HG03108 (cell line): ENCODE data around the gene SLC36A2.
"Not testable (repeated sequence)": the region's sequence is repeated elsewhere in the genome, so short reads cannot be mapped to it uniquely, and the experiment has no call there.

Source experiments
- ATAC-seq: cut with Tn5 transposase; IDR thresholded peaks from one replicate; pipeline ENCODE4 v1.9.1; 2021; ENCODE audit warnings: moderate library complexity; ENCODE audit not compliant: unreplicated experiment

Gene SLC36A2

DNA sequence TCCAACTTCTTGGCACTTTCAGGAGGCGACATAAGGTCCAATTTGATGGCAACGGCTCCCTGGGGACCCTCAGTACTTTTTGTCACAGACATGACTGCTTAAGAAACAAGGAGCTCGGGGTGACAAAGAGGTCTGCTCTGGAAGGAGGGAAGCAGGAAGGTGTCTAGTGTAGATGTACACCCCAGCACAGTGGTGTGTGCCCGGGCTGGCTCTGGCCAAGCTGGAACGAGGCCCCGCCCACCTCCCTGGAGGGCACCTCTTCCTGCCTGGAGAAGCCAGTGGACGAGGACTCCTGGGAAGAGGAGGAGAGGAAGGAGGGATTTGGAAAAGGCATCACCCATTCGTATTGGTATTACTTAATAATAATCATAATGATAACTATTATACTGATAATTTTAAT is at the start of gene SLC36A2:
SLC36A2 (minus strand) TSS at position 191 of the 400 bp plus-strand sequence; CDS start at position 92, 99 bp downstream.
- ATAC-seq: no peak

DNA sequence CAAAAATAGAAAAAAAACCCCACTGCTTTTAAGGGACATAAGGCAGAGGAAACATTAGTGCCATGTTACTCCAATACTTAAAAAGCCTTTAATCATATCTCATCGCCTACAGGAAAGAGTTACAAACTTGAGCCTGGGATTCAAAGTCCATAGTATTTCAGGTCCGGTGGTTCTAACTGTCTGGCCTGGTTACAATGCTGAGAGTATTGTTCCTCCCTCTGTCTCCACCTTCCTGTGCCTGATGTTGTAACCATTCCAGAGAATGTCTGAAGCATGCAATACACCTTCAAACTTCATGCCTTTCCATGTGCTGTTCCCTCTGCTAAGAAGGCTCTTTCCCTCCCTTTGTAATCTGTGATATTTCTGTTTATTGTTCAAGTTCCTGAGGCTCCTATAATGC is 41.6 kb upstream of the SLC36A2 start:
- no peak for ATAC-seq

DNA sequence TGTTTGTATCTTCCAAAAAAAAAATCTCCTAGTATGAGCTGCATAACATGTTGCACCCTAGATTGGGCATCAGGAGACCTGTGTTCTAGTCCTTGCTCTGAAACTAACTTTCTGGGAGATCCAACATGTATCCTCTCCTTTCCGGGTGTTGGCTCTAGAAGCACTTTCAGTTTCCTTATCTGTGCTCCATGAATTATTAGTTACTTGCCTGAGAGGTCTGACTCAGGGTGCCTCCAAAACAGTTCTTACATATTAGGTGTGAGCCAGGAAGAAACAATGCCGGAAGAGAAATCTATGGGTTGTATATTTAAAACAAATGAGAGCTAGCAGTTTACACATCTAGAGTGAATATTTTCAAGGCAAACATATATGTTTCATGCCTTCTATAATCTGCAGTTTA is 36.7 kb upstream of the SLC36A2 start:
- no peak for ATAC-seq

- ATAC-seq: no peak
Measured at GRCh38 chr5:151383011-151383410, 35.7 kb upstream of the SLC36A2 start.

DNA sequence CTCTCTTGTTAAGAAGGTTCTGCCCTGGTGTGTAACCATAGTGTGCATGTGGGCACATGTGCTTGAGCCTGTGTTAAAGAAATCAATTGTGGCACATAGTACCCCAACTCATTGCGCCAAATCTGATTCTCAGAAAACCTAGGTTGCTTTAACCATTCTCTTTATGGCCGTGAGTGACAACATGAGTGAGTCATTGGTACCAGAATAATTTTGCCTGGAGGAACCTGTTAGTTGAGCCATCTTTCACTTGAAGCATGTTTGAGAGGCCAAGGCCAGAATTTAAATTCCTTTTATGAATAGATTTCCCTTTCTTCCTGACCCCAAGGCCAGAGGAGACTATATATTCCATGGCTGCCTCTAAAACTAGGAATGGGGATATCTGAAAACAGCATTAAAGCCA is 35.2 kb upstream of the SLC36A2 start:
- no peak for ATAC-seq

DNA sequence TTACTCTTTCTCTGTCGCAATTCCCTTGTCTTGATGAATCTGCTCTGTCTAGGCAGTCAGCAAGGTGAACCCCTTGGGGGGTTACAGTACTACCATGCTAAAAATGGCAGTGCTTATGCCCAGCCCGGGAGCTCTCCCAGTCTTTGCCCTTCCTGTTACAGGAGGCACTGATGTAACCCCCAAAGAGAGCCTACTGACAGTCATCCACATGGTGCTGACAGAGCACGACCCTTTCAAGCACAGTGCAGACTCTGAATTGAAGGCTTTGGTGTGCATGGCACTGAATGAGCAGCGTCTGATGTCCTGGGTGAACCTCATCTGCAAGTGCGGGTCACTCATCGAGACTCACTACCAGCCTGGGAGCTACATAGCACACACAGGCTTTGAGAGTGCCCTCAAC is 34.5 kb upstream of the SLC36A2 start:
- no peak for ATAC-seq

GRCh38 chr5:151378616-151379015 is 31.3 kb upstream of the SLC36A2 start:
- ATAC-seq: no peak

DNA sequence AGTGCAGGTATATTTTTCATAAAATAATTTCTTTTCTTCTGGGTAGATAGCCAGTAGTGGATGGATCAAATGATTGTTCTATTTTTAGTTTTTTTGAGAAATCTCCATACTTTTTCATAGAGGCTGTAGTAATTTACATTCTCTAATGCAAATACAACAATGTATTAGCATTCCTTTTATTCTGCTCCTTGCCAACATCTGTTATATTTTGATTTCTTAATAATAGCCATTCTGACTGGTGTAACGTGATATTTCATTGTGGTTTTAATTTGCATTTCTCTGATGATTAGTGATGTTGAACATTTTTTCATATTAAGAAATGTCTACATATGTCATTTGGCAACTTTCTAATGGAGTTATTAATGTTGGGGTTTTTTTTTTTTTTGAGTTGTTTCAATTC is 27.2 kb upstream of the SLC36A2 start:
- no peak for ATAC-seq

- not testable (repeated sequence) for ATAC-seq
Measured at GRCh38 chr5:151367038-151367437, 19.7 kb upstream of the SLC36A2 start.

DNA sequence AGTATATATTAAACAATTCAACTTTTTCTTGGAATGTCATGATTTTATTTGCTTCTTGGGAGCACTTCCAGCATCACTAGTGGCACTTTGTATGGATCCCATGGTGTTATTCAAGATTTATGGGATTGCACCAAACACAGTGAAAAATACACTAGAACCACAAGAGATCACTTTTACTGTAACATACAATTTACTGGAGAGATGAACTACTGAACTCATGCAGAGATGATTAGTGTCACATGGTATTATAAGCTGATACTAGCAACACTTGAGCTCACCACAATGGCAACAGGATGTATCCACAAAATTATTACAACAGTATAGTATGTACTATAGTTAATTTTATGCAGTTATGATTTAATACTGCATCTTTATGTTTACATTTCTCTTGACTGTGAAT is 16.3 kb upstream of the SLC36A2 start:
- no peak for ATAC-seq

DNA sequence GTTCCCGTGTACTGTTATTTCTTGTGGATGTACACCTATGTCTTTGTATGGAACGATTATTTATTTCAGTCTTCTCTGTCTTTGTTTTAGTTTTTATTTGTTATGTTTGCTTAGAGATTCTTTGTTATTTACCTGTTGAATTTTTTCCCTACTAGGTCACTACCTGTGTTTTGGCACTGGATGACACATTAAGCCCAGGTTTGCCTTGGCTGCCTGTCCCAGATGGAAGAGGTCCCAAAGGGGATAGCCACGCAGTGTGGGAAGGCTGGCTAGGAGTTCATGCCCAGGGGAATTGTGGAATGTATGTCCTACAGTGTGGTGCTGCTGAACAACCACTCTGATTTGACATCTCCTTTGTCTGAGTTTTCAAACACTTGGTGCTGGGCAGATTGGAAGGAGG is 15.6 kb upstream of the SLC36A2 start:
- no peak for ATAC-seq

DNA sequence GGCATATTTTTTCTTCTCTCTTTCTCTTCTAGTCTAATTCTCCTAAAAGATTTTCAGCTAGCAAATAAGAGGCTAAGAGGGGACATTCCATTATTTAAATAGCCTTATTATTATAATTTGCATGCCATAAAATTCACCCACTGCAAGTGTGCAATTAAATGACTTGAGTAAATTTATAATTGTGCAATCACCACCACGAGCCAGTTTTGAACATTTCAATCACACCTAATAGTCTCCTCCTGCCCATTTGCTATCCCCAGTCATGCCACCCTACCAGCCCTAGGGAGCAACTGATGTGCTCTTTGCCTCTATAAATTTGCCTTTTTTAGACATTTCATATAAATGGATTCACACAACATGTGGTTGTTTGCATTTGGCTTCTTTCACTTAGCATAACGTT is 12.0 kb upstream of the SLC36A2 start:
- ATAC-seq: no peak

DNA sequence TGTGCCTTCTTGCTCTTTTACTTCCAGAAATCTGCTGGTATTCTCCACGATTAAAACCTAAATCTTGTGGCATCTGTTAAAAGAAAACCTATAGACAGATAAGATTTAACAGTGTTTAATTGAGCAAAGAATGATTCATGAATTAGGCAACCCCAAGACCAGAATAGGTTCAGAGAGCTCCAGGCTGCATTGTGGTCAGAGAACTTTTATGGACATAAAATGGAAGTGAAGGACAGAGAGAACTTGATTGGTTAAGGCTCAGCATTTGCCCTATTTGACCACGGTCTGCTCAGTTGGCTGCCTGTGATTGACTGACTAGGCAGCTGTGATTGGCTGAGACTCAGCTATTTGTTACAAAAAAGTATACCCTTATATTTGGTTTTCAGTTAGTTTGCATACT is 10.4 kb upstream of the SLC36A2 start:
- ATAC-seq: no peak

GRCh38 chr5:151357097-151357496 is 9.7 kb upstream of the SLC36A2 start:
- ATAC-seq: no peak

GRCh38 chr5:151351671-151352070 is 4.3 kb upstream of the SLC36A2 start:
- ATAC-seq: no peak

GRCh38 chr5:151348789-151349188 is 1.4 kb upstream of the SLC36A2 start:
- no peak for ATAC-seq

DNA sequence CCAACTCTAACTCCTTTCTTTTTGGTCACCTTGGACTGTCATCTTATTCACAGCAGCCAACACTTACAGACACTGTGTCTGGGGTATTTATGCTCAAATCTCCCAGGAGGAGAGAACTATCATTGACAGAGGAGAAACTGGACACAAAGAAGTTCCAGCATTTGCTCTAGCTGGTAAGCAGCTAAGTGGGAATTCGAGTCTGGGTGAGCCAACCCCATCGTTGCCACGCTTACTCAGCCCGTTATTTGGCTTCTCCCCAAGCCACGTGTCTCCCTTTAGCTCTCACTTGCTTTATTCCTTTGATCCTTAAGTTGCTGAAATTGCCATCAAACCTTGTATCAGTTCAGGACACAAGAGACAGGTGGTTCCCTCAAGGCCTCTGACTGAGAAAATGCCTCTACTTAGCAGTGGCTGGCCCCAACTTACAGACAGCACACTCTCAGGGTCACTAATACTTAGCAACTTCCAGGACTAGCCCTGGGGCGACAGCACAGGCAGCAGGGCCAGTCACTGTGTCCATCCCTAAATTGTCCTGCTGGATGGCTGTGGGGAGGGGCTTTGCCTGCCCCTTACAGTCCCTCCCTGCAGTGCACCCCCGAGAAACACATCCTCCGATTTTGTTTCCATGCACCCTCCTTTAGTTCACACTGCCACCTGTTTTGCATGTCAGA is 1.4 kb downstream of the SLC36A2 start:
- no peak for ATAC-seq

GRCh38 chr5:151345187-151345807 is 2.1 kb downstream of the SLC36A2 start:
- ATAC-seq: no peak

- no peak for ATAC-seq
Measured at GRCh38 chr5:151344088-151344487, 3.3 kb downstream of the SLC36A2 start.

DNA sequence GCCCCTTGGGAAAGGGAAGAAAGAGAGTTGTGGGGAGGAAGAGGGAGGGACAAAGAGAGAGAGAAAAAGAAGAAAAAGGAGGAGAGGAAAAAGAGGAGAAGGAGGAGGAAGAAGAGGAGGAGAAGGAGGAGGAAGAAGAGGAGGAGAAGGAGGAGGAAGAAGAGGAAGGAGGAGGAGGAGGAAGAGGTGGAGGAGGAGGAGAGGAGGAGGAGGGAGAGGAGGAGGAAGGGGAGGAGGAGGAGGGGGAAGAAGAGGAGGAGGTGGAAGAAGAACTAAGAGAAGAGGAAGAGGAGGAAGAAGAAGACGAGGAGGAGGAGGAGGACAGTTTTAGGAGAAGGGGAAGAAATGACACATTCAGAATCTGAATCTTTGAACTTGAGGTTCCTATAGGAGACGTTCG is 7.4 kb downstream of the SLC36A2 start:
- ATAC-seq: no peak

DNA sequence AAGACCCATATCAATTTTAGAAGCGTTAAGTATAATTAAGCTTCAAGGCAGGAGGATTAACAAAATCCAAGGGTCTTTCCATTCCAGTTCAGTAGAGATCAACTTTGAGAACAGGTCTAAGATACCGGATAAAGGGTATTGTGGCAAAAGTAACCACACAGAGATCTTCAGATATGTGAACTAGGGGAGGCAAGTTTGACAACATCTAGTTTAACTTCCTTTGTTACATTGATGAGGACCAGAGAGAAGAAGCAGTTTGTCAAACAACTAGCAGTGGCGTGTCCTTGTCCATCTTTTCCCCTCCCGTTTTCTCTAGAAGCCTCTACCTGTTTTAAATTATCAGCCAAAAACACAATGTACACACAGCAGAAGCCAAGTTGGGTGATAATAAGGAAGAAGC is 8.6 kb downstream of the SLC36A2 start:
- ATAC-seq: no peak

DNA sequence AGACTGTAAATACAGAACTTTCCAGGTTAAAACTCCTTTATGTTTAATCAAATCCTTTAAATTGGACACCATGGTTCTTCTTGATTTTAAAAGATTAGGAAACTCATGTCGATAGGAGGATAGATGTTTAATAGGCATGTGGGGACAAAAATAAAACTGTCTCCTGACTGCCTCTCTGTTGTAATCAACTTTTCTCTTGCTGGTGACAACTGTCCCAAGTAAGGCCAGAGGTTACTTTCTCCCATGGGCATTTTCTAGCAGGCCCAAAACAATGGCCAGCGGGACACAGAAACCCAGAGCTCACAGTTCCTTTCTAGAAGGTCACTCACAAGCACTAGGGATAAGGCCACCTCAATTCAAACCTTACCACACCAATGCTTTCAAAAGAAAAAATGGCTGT is 14.5 kb downstream of the SLC36A2 start:
- no peak for ATAC-seq

DNA sequence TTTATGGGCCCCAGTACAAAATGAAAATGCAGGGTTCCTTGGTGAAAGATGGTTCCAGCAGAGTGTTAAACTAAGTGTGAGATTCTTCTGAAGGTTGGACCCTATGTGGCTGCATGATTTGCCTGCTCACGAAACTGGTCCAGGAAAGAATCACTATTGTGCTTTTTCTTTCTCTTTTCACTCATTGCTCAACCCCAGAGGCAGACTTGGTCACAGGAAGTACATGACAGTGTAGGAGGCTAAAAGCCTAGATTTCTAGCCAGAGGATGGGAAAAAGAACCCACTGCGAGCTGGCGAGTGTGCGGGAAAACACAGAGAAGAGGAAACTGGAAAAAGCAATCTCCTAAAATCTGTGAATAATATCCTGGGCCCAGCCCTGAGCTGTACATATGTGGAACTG is 18.6 kb downstream of the SLC36A2 start:
- no peak for ATAC-seq
